Fibroblast of villous mesenchyme (primary cell): ENCODE measurements around the gene RAB11FIP5. TPM values are rescaled to one million over a fixed set of nuclear protein-coding genes. Genes with fewer than 3 reads are reported as not detected.

Experiments
- DNase-seq: peaks from one replicate; pipeline ENCODE4 v3.0.0-alpha.2; 2010; ENCODE audit warnings: low read depth
- H3K4me3 ChIP-seq: 2 replicates; pipeline ENCODE4 v1.5.1; 2011; ENCODE audit warnings: low read depth, mild to moderate bottlenecking, low read length
- total RNA-seq: library from RNA; depleted of rRNA; stranded (reverse); fragments of >200 nt; gene quantifications from 2 replicates; pipeline ENCODE4 v1.2.3, GENCODE V29; 2012
- TF ChIP-seq, protein P1 (sequence below): IDR thresholded peaks from 2 replicates; pipeline ENCODE4 v1.5.1; 2012; ENCODE audit warnings: low read depth, mild to moderate bottlenecking, low read length; ENCODE audit not compliant: insufficient read depth

Gene RAB11FIP5
- total RNA-seq, 1 donor, result 31.5 TPM

DNA sequence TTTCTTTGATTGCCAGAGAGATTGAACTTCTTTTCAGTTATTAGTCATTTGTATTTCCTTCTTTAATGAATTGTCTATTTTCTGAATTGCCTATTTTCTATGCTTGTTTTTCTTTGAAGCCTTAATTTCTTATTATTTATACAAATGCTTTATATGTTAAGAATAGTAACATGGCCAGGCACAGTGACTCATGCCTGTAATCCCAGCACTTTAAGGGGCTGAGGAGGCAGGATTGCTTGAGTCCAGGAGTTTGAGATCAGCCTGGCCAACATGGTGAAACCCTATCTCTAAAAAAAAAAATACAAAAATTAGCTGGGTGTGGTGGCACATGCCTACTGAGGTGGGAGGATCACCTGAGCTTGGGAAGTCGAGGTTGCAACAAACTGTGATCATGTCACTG is 4.7 kb upstream of the RAB11FIP5 start:
- no peak overlapping the region for H3K4me3 ChIP-seq
- TF ChIP-seq, protein P1, sequence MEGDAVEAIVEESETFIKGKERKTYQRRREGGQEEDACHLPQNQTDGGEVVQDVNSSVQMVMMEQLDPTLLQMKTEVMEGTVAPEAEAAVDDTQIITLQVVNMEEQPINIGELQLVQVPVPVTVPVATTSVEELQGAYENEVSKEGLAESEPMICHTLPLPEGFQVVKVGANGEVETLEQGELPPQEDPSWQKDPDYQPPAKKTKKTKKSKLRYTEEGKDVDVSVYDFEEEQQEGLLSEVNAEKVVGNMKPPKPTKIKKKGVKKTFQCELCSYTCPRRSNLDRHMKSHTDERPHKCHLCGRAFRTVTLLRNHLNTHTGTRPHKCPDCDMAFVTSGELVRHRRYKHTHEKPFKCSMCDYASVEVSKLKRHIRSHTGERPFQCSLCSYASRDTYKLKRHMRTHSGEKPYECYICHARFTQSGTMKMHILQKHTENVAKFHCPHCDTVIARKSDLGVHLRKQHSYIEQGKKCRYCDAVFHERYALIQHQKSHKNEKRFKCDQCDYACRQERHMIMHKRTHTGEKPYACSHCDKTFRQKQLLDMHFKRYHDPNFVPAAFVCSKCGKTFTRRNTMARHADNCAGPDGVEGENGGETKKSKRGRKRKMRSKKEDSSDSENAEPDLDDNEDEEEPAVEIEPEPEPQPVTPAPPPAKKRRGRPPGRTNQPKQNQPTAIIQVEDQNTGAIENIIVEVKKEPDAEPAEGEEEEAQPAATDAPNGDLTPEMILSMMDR, result no peak

DNA sequence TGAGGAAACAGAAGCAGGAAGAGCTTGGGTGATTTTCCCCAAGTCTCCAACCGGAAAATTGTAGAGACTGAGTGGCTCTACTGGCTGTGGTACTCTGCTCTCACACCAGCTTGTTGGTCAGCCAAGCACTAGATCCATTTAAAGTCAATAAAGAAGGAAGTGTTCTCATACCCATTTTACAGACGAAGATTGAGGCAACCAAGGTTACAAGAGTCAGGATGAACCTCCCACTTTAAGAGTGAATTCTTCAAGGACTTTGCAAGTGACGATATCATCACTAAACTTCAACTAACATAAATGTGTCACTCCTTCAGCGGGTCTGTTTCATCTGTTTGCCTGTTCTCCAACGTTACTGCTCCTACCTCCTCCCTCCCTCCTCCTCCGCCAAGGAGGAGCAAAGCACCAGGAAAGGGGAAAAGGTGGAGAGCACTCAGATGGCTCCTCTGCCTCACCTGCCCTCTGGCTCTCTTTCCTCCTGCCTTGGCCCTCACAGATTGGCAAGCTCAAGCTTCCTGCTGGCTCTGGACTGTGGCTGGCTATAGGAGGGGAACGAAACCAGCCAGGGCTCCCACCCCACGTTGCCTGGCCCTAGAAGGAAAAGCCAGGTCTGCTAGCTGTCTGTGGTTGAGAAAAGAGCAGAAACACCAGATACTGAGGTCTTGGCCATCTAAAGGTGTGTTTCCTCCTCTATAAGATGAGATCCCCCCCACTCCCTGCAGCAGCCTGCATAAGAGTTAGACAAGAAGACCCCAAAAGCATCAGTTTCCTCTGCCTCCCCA is 3.6 kb upstream of the RAB11FIP5 start:
- TF ChIP-seq, protein P1, result no peak
- DNase-seq, result no peak
- H3K4me3 ChIP-seq, result no peak overlapping the region

More for the DNA sequence above, 4.7 kb upstream of the RAB11FIP5 start:
- no peak for DNase-seq

DNA sequence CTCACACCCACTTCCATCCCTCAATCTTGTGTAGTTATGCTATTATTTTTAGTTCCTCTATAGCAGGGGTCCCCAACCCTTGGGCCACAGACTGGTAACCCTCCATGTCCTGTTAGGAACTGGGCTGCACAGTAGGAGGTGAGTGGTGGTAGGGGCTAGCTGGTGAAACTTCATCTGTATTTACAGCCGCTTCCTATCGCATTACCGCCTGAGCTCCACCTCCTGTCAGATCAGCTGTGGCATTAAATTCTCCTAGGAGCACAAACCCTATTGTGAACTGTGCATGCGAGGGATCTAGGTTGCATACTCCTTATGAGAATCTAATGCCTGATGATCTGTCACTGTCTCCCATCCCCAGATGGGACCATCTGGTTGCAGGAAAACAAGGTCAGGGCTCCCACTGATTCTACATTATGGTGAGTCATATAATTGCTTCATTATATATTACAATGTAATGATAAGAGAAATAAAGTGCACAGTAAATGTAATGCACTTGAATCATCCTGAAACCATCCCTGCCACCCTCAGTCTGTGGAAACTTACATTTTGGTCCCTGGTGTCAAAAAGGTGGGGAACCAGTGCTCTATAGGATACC is 1.6 kb upstream of the RAB11FIP5 start:
- H3K4me3 ChIP-seq, result no peak overlapping the region
- TF ChIP-seq, protein P1, result no peak
- no peak for DNase-seq

DNA sequence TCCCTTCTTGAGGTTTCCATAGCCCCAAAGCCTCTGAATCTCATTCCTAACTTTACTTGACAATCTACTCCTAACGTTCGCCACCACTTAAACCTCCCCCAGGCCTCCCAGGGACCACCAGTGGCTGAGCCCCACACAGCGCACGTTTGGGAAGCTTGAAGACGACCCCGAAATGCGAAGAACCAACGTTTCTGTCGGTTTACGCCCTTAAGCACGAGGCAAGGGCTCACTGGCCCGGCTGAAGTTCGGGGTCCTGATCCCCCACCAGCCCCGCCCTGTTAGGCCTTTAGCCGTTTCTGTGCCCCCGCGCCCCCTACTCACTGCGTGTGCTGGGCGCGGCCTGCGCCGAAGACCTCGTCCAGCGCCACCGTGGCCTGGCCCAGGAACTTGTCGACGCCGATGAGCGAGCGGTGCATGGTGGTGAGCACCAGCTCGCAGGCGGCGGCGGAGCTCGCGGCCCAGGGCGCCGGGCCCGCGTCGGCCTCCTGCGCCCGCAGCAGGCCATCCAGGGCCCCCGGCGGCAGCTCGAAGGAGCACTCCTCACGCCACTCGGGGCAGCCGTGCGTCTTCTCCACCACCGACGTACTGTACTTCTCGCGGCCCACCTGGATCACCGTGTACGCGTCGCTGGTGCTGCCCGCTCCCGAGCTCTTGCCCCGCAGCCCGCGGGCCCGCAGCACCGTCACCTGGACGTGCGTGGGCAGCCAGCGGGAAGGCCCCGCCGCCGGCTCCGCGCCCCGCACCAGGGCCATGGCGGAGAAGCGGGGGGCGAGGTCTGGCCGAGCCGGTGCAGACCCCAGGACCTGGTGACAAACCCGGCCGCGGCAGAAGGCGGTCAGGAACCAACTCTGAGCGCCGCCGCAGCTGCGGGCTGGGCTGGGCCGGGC is 479 bp downstream of the RAB11FIP5 start:
- TF ChIP-seq, protein P1, result no peak
- peak overlapping the region; percentile 74 for H3K4me3 ChIP-seq
- peak; percentile 62 for DNase-seq

DNA sequence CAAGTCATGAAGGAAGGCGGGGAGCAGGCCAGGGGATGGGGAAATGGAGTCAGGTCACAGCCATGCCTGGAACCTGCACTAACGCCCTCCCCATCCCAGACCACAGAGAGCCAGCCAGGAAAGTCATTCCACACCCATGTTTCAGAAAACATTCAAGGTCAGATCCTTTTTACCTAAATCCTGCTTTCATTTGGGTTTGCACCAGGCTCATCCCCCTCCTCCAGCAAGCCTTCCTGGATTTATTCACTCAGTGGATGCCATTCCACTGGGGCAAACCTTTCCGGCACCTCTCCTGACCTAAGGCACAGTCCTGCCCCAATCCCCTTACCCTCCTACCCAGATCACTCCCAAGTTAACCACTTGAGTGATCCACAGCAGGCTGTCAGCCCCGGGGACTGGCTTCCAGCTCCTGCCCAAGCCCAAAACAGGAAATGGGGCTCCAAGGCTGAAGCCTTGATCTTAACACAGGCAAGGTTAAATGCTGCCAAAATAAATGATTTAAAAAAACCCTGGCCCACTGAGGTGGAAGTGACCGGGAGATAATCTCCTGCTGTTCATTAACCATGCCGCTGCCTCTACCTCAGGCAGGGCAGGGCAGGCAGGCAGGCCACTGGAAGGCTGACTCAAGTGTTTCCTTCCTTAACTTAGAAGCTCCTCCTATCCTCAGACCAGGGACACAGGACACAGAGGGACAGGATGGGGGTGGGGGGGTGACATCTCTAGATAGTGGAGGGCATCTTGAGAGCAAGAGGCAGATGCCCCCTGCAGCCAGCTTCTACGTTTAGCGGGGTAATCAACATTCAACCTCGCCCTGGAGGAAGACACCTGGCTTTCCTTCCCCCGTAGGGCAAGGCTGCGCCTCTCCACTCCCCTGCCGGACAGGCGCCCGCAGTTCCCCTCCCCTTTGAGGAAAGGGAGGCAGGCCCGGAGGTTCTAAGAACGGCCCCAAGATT is 1.4 kb downstream of the RAB11FIP5 start:
- TF ChIP-seq, protein P1, result no peak
- peak; percentile 42 for DNase-seq
- H3K4me3 ChIP-seq, result peak overlapping the region; percentile 74
